Skin of body (tissue), 2 donors: Measurements from ENCODE around the gene GPHN. TPM values are rescaled to one million over a fixed set of nuclear protein-coding genes. Genes with fewer than 3 reads are reported as not detected.

ENCODE experiments used
- DNase-seq: peaks from one replicate; lab custom pipeline; 2025; lab: John Stamatoyannopoulos, UW
- total RNA-seq: library from RNA; depleted of rRNA; stranded (reverse); fragments of >200 nt; gene quantifications from one replicate; pipeline ENCODE4 v1.2.3, GENCODE V29; 2014

The GPHN gene
- total RNA-seq, 1 donor from 2014 or later = 31.6 TPM

- DNase-seq = no peak
Measured at GRCh38 chr14:67221248-67221981, 713.5 kb downstream of the GPHN start.

GRCh38 chr14:67221982-67222328 lies 714.0 kb downstream of the GPHN start:
- DNase-seq = no peak

GRCh38 chr14:67225523-67225922 lies 717.6 kb downstream of the GPHN start:
- DNase-seq = no peak

GRCh38 chr14:67228325-67228984 lies 720.5 kb downstream of the GPHN start:
- no peak for DNase-seq

Other genes with a start within 250 kb of the GPHN start
- gene CCDC196, start 21.8 kb upstream of the GPHN start, total RNA-seq = not detected